Right atrium auricular region (tissue), 2 donors: ENCODE data around the gene RBKS. TPM values are rescaled to one million over a fixed set of nuclear protein-coding genes. Genes with fewer than 3 reads are reported as not detected.

Source experiments
- DNase-seq: peaks from one replicate; pipeline ENCODE4 v3.0.0-alpha.2; 2019; ENCODE audit warnings: low spot score
- H3K27ac ChIP-seq, 2 donors: fragments of 200-600 bp; sonication (generic); 1 replicate in 1 of 2; 2 replicates in 1 of 2; pipeline ENCODE4 v1.5.1; 2016 to 2019
- H3K27me3 ChIP-seq, 2 donors: fragments of 200-600 bp; sonication (generic); one replicate each; pipeline versions ENCODE4 v1.5.1 to v1.6.0; 2017 to 2019
- H3K36me3 ChIP-seq: fragments of 200-600 bp; sonication (generic); one replicate; pipeline ENCODE4 v1.5.1; 2016
- H3K4me1 ChIP-seq, 2 donors: fragments of 200-600 bp; sonication (generic); one replicate each; pipeline versions ENCODE4 v1.5.1 to v1.6.0; 2017 to 2019
- H3K4me3 ChIP-seq, 2 donors: fragments of 200-600 bp; sonication (generic); 1 replicate in 1 of 2; 2 replicates in 1 of 2; pipeline ENCODE4 v1.5.1; 2017 to 2019; ENCODE audit warnings: mild to moderate bottlenecking in 1 of 2, moderate library complexity in 1 of 2
- H3K9me3 ChIP-seq, 2 donors: fragments of 200-600 bp; sonication (generic); one replicate each; pipeline ENCODE4 v1.5.1; 2019
- CTCF ChIP-seq, 2 donors: fragments of 200-600 bp; sonication (generic); IDR thresholded peaks; one replicate each; pipeline ENCODE4 v1.5.1; 2019; ENCODE audit warnings: antibody characterized with exemption in 2 of 2
- total RNA-seq, 2 donors: library from RNA; depleted of rRNA; stranded (reverse); fragments of >200 nt; gene quantifications; one replicate each; pipeline ENCODE4 v1.1.0, GENCODE V29; 2016

Gene RBKS
- total RNA-seq, 2 donors from 2014 or later, result 1.6 to 2.1 TPM

GRCh38 chr2:27833931-27834330 is 56.3 kb downstream of the RBKS start:
- Histone ChIP-seq H3K4me1 (no peaks in the 10 kb centered on the region), H3K27me3 (no peaks in the 10 kb centered on the region), H3K36me3 (no peaks in the 10 kb centered on the region), H3K9me3 (no peaks in the 10 kb centered on the region), H3K27ac (no peak overlapping the region), H3K4me3 (no peak overlapping the region)
- no peak for DNase-seq
- no peak for TF ChIP-seq CTCF (IDR thresholded peaks at IDR 0.05)

- Histone ChIP-seq H3K4me3 (no peak overlapping the region), H3K9me3 (no peaks in the 10 kb centered on the region), H3K27me3 (no peaks in the 10 kb centered on the region), H3K4me1 (no peaks in the 10 kb centered on the region), H3K36me3 (no peaks in the 10 kb centered on the region), H3K27ac (no peak overlapping the region)
- TF ChIP-seq CTCF (IDR thresholded peaks at IDR 0.05), result no peak
- DNase-seq, result no peak
Measured at GRCh38 chr2:27832396-27832795, 57.8 kb downstream of the RBKS start.

- Histone ChIP-seq H3K36me3 (no peaks in the 10 kb centered on the region), H3K27me3 (no peaks in the 10 kb centered on the region), H3K27ac (no peak overlapping the region), H3K4me1 (no peaks in the 10 kb centered on the region), H3K9me3 (no peaks in the 10 kb centered on the region), H3K4me3 (no peak overlapping the region)
- no peak for DNase-seq
- TF ChIP-seq CTCF (IDR thresholded peaks at IDR 0.05), result no peak
Measured at GRCh38 chr2:27831279-27832050, 58.7 kb downstream of the RBKS start.

GRCh38 chr2:27830656-27831055 is 59.5 kb downstream of the RBKS start:
- no peak overlapping the region for H3K4me3 ChIP-seq
- H3K27me3 ChIP-seq, result no peaks in the 10 kb centered on the region
- no peaks in the 10 kb centered on the region for H3K9me3 ChIP-seq
- no peak for TF ChIP-seq CTCF (IDR thresholded peaks at IDR 0.05)
- no peak overlapping the region for H3K27ac ChIP-seq
- H3K36me3 ChIP-seq, result no peaks in the 10 kb centered on the region
- H3K4me1 ChIP-seq, result no peaks in the 10 kb centered on the region
- DNase-seq, result no peak

GRCh38 chr2:27829791-27830190 is 60.4 kb downstream of the RBKS start:
- no peak for TF ChIP-seq CTCF (IDR thresholded peaks at IDR 0.05)
- H3K4me1 ChIP-seq, result no peaks in the 10 kb centered on the region
- no peaks in the 10 kb centered on the region for H3K9me3 ChIP-seq
- H3K27me3 ChIP-seq, result no peaks in the 10 kb centered on the region
- H3K36me3 ChIP-seq, result no peaks in the 10 kb centered on the region
- no peak overlapping the region for H3K4me3 ChIP-seq
- no peak overlapping the region for H3K27ac ChIP-seq
- DNase-seq, result no peak

DNA sequence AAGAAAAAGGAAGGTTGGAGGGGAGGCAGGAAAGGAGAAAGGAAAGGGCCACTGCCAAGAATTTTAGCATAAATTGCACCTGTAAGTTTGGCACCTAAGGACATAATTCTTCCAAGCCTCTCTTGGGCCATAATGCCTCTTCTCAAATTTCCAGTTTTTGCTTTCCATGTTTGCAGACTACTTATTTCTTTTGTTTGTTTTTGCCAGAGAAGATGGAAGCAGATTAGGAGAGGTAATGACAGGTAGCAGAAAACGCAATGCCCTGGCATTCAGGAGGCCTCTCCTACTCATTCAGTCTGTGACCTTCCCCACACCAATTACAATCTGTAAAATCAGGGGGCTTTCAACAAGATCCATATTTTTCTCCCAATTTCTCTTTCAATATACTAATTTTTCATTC is 61.9 kb downstream of the RBKS start:
- DNase-seq, result no peak
- Histone ChIP-seq H3K36me3 (no peaks in the 10 kb centered on the region), H3K27ac (no peak overlapping the region), H3K9me3 (peaks cover 0 to 6% of the 10 kb centered on the region in 2 donors), H3K27me3 (no peaks in the 10 kb centered on the region), H3K4me3 (no peak overlapping the region), H3K4me1 (no peaks in the 10 kb centered on the region)
- TF ChIP-seq CTCF (IDR thresholded peaks at IDR 0.05), result no peak
